GM18502 (cell line): ENCODE results near the gene IL22.
"Not testable (repeated sequence)": the region's sequence is repeated elsewhere in the genome, so short reads cannot be mapped to it uniquely, and the experiment has no call there.

Experiments used
- ATAC-seq: cut with Tn5 transposase; IDR thresholded peaks from one replicate; pipeline ENCODE4 v1.9.1; 2021; ENCODE audit warnings: mild to moderate bottlenecking; ENCODE audit not compliant: unreplicated experiment, poor library complexity

Gene IL22

DNA sequence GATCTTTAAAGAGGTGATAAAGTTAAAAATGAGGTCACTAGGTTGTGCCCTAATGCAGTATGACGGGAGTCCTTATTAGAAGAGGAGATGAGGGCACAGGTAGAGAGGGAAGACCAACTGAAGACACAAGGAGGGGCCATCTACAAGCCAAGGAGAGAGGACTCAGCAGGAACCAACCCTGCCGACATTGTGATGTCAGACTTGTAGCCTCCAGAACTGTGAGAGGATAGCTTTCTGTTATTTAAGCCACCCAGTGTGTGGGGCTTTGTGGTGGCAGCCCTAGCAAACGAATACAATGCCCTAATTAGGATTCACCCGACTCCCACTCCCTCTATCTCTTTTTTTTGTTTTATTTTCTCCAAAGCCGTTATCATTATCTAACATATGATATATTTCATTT is 19.9 kb downstream of the IL22 start:
- ATAC-seq: no peak

DNA sequence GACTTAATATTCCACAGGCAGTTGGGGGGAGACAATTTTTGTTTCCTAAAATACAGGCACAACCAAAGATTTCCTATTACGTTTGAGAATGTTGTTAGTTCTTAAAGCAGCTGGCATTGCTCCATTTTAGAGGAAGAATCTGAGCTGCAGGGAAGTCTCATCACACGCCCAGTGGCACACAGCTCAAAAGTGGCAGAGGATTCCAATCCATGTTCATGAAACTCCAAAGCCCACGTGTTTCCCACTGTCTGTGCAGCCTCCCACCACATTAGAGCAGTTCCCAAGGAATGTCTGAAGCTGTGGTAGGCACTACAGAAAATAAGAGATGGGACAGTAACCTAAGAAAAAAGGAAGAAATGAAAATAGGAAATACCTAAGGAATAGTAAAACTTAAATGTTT is 21.7 kb downstream of the IL22 start:
- no peak for ATAC-seq

DNA sequence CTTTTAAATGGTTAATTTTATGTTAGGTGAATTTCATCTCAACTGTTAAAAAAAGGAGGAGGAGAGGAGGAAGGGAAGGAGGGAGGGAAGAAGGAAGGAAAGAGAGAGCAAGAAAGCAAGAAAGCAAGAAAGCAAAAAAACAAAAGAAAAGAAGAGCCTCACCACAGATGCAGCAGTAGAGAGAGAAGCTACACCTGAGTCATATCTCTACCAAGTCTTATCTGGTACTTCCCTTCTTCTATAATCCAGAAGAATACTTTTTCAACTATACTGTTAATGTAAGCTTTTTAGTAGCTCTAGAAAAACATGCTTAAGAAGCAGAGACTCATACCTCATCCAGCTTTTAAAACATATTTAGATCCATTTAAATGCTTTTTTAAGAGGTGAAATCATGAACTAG is 22.2 kb downstream of the IL22 start:
- peak; percentile 74 for ATAC-seq

- no peak for ATAC-seq
Measured at GRCh38 chr12:68229956-68230355, 23.4 kb downstream of the IL22 start.

GRCh38 chr12:68227356-68227755 is 26.0 kb downstream of the IL22 start:
- no peak for ATAC-seq

GRCh38 chr12:68225576-68226476 is 27.6 kb downstream of the IL22 start, which contains the start of gene IL26:
Gene IL26, minus strand, starts transcription at chr12:68225810. Its CDS starts 54 bp downstream, at chr12:68225756.
- ATAC-seq: no peak

DNA sequence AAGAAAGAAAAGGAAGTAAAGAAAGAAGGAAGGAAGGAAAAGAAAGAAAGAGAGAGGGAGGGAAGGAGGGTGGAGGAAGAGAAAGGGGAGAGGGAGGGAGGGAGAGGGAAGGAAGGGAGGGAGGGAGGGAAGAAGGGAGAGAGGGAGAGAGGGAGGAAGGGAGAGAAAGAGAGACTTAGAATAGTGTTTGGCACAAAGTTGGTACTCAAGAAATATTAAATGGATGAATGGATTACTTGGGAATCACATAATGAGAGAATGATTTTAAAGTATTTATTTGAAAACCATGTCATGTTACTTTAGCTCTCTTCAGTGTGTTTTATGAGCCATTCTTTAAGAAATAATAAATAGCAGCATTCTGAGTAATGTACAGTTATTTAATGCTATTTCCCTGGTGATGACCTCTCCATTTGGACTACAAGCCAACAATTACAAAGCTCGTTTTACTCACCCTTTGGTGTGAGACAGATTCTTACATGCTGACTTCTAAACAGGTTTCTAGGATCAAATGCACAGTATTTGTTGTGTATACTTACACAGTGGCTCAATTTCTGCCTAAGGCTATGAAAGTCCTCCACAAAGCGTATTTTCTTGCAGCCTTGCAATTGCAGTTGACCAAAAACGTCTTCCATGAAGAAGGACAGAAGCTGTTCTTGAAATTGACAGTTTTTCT is 28.7 kb downstream of the IL22 start:
- no peak for ATAC-seq

DNA sequence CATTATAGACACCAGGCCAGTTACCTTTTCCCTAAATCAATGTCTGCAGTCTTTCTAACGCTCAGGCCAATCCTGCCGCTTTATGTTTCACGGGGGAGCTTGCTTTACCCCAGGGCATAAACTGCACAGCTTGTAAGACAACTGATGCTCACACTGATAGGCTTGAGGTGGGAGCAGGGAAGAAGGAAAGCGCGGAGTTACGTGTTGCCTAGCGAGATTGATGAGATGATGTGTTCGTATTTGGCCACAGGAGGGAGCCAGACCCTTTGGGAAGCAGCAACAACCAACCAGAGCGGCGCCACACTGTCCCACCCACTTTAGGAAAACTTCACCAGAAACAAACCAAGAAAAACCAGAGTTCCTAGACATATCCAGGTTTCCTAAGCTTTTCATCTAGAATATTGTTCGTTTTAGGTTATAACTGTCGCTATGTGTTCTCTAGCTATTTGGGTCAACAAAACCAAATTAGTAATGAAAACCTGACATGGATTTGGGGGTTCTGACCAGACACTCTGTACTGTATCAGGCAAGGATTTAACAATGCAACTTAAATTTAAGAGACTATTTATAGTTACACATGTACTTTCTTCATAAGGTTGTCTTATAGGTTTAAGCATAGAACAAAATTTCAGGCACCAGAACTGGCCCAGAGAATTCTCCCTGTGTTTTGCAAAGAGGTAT is 30.2 kb downstream of the IL22 start:
- ATAC-seq: peak; percentile 93

DNA sequence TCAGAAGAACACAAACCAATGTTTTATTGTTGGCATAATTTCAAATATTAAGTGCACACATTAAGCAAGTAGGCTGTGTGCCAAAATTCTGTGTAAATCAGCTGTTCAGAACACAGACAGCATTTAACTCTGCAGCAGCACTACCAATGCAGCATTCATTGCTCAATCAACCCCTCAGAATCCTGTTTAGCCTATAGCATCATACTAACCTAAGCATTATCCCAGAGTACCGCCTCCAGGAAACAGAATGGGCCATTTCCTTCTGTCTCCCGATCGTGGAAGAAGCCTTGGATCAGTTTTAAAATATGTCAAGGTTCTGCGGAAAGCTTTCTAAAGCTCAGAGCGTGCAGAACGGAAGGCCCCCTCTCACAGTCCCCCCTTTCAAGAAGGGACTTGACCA is 31.1 kb downstream of the IL22 start:
- ATAC-seq: no peak

DNA sequence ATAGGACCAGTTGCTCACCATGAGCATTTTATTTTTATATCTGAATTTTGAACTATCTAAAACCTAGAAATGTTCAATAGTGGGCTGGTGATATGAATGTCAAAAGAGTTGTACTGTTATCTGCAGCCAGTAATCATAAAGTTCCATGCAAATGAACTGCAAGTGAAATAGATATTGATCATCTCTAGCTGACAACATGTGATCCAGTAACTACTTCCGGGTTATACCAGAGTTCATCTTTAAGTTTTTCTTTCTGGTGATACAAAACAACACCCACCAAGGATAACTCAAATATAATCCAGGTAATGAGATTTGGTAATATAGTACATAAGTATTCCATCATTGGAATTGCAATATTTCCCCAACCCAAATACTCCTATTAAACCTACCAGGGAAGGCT is 31.9 kb downstream of the IL22 start:
- no peak for ATAC-seq

DNA sequence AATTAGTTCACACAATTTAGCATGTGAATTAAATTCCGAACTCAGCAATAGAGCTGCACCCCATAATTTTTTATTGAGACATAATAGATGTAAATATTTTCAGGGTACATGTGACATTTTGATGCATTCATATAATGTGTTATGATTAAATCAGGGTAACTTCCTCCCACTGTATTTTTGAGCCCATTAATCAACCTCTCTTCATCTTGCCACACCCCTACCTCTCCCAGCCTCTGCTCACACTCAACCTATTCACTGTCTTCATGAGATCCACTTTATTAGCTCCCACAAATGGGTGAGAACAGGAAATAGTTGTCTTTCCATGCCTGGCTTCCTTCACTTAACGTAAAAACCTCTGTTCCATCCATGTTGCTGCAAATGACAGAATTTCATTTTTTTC is 42.5 kb downstream of the IL22 start:
- no peak for ATAC-seq

DNA sequence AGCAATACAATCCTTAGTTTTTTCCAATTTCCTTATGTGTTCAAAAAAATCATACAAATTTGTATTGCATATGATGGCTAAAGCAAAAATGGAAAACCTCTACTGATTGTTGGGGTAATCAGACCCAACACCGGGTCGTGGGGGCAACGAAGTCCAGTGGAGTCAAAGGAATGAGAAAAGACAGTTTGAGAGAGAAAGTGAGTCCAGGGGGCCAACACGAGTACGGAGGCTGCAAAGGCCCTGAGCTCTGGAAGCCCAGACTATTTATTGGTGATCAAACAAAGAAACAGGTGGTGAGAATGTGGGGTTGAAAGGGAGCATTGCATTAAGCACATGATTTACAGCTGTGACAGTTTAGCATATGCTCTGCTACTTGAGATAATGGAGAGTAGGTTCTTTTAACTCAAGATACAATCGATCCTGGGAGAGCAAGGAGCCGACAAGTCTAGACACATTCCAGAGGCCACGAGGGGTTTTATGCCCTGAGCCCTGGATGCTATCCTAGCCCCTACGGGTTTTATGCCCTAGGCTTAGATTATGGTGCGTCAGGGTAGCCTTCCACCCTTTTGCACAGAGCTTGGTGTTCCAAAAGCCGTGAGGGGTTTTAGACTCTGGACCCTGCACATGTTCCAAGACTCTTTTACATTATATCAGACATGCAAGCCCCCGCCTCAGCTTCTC is 44.2 kb downstream of the IL22 start:
- not testable (repeated sequence) for ATAC-seq

DNA sequence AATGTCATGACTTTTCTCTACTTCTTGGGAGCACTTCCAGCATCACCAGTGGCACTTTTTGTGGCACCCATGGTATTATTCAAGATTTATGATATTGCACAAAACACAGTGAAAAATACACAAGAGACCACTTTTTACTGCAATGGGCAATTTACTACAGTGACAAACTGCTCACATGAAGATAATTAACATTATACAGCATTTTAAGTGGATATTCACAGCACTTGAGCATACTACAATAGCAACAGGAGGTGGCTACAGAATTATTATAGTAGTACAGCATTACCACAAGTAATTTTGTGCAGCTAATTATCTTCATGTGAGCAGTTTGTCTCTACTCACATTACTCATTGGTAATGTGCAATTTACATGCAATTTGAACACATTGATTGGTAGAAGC is 46.1 kb downstream of the IL22 start:
- ATAC-seq: no peak

DNA sequence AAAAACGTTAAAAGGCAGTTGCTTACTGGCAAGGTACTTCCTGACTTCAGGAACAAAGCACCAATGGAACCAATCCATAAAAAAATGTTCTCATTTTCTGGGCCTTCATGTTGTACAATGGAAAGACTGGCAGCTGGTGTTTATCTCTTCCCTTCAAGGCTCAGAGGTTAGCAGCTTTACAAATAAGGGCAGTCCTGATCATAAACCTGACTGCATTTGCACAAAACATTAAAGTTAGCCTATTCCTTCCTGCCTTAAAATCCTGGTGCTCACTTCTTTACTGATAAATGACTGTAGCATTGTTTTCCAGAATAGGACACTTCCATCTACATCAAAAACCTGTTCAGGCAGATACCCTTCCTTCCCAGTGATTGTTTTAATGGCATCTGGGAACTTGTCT is 47.0 kb downstream of the IL22 start:
- ATAC-seq: no peak

DNA sequence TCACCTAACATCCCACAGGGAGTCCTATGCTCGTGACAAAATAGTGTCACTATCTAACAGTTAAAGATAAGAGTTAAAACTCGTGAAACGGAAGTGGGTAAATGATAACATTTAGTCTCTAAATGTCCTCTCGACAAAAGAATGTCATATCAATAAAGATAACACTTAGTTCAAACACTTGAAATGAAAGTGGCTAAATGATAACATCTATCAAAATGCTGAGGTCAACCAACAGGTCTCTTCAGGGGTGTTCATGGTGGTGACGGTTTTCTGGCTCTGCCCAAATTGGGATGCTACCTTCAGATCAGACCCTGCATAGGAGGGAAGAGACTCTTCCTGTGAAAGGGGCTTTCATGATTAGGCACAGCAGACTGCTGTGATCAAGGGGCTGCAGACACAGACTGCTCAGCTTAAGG is 49.9 kb downstream of the IL22 start:
- ATAC-seq: no peak

DNA sequence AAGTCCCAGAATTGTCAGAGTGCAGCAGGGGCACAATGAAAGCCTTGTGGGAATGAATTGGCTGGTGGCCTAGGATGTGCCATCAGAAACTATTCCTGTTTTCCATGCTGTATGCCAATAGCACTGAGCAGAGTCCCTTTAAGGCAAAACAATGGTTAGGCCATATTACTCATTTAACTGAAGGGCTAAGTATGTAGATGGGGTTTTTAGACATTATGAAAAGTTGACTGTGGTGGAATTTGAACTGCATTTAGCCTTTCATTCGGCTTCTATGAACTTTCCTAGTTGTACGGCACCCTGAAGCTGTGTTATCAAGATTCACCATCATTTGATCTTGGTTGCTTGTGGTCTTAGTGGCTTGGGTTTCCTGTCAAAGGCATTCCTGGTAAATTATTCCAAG is 52.5 kb downstream of the IL22 start:
- no peak for ATAC-seq

- ATAC-seq: no peak
Measured at GRCh38 chr12:68199127-68199526, 54.3 kb downstream of the IL22 start.

DNA sequence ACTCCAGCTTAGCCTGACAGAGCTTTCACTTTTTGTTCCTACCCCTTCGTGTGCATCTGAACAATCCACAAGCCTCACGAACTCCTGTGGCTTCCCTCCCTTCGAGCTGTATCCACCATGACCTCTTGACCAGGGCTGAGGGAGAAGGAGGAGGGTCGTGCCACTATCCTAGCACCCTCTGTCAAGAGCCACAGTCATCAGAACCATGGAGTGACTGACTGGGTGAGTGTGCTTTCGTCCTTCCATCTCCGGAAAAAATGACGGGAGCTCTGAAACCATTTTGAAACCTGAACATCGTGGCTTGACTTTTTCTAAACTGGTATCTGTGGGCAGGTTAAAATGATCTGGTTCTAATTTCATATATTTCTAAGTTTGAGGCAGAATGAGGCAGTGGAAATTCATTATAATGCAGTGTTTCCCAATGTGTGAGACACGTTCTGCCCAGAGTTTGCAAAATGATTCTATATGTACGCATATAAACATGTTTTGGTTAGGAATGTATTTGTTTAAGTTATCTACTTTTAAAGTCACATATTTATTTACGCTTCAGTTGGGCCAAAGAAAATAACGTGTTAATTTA is 54.8 kb downstream of the IL22 start:
- ATAC-seq: no peak
